ENCODE measurements around the gene ZNHIT1.

GRCh38 chr7:101171442-101171837 is 46.5 kb upstream of the ZNHIT1 start:
- no peak for TF ChIP-seq LEF1 (IDR thresholded peaks at IDR 0.05; ENCODE audit: borderline replicate concordance)
- TF ChIP-seq FOXM1 (IDR thresholded peaks at IDR 0.05; ENCODE audit: borderline replicate concordance) = no peak
- no peak for TF ChIP-seq SUZ12 (IDR thresholded peaks at IDR 0.05)
- TF ChIP-seq SP1 (IDR thresholded peaks at IDR 0.05) = no peak
- TF ChIP-seq FOXK2 (IDR thresholded peaks at IDR 0.05) = no peak
- TF ChIP-seq TARDBP (IDR thresholded peaks at IDR 0.05) = no peak
- no peak for TF ChIP-seq BHLHE40 (IDR thresholded peaks at IDR 0.05; ENCODE audit: borderline replicate concordance)
- TF ChIP-seq ZNF384 (IDR thresholded peaks at IDR 0.05) = no peak
- no peak for TF ChIP-seq PKNOX1 (IDR thresholded peaks at IDR 0.05)
- no peak for TF ChIP-seq ELF4 (IDR thresholded peaks at IDR 0.05)
- no peak for TF ChIP-seq NFRKB (IDR thresholded peaks at IDR 0.05)
- no peak for TF ChIP-seq HDGF (IDR thresholded peaks at IDR 0.05; ENCODE audit: borderline replicate concordance)
- no peak for TF ChIP-seq CTBP1 (IDR thresholded peaks at IDR 0.05; ENCODE audit: borderline replicate concordance)

All from HEK293T (cell line).